K562 (cell line): ENCODE results near the gene C12orf75. TPM values are rescaled to one million over a fixed set of nuclear protein-coding genes. Genes with fewer than 3 reads are reported as not detected.

Experiments used
- CHD2 ChIP-seq: IDR thresholded peaks from 2 replicates; pipeline ENCODE4 v1.6.1; 2011; ENCODE audit warnings: low read depth, low read length
- ETV1 ChIP-seq: fragments of 450-650 bp; conservative IDR thresholded peaks from 2 replicates; pipeline ENCODE4 v1.6.1; 2016; ENCODE audit warnings: missing genetic modification characterization, control low read depth, low read depth, missing compliant biosample characterization
- RBM15 ChIP-seq: fragments of 200-400 bp; formaldehyde crosslinking; IDR thresholded peaks from 2 replicates; pipeline ENCODE4 v1.6.1; 2018; ENCODE audit warnings: mild to moderate bottlenecking, low read length, moderate library complexity; ENCODE audit not compliant: insufficient read depth
- SRSF7 ChIP-seq: fragments of 200-400 bp; formaldehyde crosslinking; optimal IDR thresholded peaks from 2 replicates; pipeline ENCODE3; 2017; ENCODE audit warnings: mild to moderate bottlenecking, low read depth, low read length
- polyA plus RNA-seq, 8 experiments: library from polyadenylated mRNA; depleted of rRNA in 4 of 8; stranded (reverse) in 5 of 8; unstranded in 3 of 8; fragments of >200 nt; fragmentation: Nextera tagmentation in 2 of 8; fragmentation: Illumina TruSeq in 1 of 8; extraction: Ambion mirVana in 2 of 8; extraction: Trizol in 1 of 8; gene quantifications; 2 replicates each; pipeline versions ENCODE4 v1.2.1 to v1.2.3, GENCODE V29; 2011 to 2014; ENCODE audit warnings: inconsistent platforms in 1 of 8, missing spikeins in 1 of 8
- total RNA-seq, 7 experiments: library from RNA; depleted of rRNA in 6 of 7; stranded (reverse); fragments of >200 nt in 6 of 7; fragmentation: Illumina TruSeq in 2 of 7; extraction: Trizol in 2 of 7; gene quantifications; 2 replicates each; pipeline versions ENCODE4 v1.2.1 to v1.2.3, GENCODE V29; 2011 to 2021; ENCODE audit warnings: low replicate concordance in 1 of 7
- TF ChIP-seq, protein P1 (sequence below): sonication (generic); formaldehyde crosslinking; IDR thresholded peaks from 2 replicates; pipeline ENCODE4 v1.8.0; 2022; ENCODE audit warnings: mild to moderate bottlenecking, missing genetic modification reagents

The C12orf75 gene
- total and polyA plus RNA-seq, 9 of the 15 experiments (the other 6 are each of a cell fraction or from before 2014, with no cell fraction given): 0.06 to 0.82 (median 0.26) TPM; not detected in 3

- TF ChIP-seq, protein P1, sequence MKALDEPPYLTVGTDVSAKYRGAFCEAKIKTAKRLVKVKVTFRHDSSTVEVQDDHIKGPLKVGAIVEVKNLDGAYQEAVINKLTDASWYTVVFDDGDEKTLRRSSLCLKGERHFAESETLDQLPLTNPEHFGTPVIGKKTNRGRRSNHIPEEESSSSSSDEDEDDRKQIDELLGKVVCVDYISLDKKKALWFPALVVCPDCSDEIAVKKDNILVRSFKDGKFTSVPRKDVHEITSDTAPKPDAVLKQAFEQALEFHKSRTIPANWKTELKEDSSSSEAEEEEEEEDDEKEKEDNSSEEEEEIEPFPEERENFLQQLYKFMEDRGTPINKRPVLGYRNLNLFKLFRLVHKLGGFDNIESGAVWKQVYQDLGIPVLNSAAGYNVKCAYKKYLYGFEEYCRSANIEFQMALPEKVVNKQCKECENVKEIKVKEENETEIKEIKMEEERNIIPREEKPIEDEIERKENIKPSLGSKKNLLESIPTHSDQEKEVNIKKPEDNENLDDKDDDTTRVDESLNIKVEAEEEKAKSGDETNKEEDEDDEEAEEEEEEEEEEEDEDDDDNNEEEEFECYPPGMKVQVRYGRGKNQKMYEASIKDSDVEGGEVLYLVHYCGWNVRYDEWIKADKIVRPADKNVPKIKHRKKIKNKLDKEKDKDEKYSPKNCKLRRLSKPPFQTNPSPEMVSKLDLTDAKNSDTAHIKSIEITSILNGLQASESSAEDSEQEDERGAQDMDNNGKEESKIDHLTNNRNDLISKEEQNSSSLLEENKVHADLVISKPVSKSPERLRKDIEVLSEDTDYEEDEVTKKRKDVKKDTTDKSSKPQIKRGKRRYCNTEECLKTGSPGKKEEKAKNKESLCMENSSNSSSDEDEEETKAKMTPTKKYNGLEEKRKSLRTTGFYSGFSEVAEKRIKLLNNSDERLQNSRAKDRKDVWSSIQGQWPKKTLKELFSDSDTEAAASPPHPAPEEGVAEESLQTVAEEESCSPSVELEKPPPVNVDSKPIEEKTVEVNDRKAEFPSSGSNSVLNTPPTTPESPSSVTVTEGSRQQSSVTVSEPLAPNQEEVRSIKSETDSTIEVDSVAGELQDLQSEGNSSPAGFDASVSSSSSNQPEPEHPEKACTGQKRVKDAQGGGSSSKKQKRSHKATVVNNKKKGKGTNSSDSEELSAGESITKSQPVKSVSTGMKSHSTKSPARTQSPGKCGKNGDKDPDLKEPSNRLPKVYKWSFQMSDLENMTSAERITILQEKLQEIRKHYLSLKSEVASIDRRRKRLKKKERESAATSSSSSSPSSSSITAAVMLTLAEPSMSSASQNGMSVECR (CRISPR knock-in tag): no peak
- TF ChIP-seq ETV1 (tag) (no peak), RBM15 (no peak), CHD2 (no peak), SRSF7 (no peak)
Observed at GRCh38 chr12:105378911-105379310, 48.4 kb downstream of the C12orf75 start (continued).
